ENCODE results near the gene MELK.
A peak's percentile ranks its signal among the peaks of the same experiment; 100 is the strongest.
"Not testable (repeated sequence)": the region's sequence is repeated elsewhere in the genome, so short reads cannot be mapped to it uniquely, and the experiment has no call there.

MELK gene

DNA sequence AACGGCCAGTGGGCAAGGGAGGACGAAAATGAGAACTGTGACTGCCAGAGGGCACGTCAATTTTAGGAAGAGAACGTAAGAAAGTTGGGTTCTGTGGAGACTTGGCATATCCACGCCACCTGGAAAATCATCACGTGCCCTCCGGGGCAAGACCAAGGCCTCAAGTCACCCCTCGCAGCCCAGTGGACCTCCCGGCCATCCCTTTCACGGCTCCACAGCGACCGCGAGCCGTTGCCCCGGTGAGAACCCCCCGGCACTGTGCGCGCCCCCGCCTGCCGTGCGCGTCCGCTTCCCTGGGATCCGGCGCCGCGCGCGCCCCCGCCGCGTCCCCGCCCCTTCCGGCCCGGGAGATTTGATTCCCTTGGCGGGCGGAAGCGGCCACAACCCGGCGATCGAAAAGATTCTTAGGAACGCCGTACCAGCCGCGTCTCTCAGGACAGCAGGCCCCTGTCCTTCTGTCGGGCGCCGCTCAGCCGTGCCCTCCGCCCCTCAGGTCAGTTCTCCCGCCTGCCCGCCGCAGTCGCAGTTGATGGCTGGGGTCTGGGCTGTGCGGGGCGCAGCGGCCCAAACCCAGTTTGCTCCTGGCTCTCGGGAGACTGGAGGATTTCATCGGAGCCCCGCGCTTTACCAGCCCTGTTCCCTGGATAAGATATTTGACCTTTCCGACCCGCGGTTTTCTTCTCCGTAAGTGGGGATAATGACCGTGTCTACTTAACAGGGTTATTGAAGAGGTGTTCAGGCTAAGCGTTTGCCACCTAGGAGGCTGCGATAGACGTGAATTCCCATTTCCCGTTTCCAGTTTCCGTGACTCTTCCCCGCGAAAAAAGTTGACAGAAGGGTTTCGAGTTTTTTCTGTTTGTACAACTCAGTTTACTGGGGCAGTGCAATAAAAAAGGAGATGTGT lies at the start of gene MELK:
Gene MELK, plus strand, starts transcription at position 381 of the 904 bp plus-strand sequence. CDS start 8,787 bp downstream, outside the sequence.
- peak; percentile 74 for DNase-seq (ENCODE audit: low spot score)

DNA sequence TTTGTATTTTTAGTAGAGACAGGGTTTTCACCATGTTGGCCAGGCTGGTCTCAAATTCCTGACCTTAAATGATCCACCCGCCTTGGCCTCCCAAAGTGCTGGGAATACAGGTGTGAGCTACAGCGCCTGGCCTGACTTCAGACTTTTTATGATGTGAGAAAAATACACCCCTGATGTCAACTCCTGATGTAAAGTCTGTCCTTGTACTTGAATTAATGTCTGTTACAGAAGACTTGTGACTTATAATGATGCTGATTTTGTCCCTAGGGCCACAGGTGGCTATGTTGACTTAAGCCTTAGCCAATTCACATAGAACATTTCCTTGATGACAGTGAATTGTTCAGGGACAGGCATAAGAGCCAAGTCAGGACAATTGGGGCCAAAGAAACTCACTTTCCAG lies 42.5 kb upstream of the MELK start:
- DNase-seq (ENCODE audit: low spot score): no peak

DNA sequence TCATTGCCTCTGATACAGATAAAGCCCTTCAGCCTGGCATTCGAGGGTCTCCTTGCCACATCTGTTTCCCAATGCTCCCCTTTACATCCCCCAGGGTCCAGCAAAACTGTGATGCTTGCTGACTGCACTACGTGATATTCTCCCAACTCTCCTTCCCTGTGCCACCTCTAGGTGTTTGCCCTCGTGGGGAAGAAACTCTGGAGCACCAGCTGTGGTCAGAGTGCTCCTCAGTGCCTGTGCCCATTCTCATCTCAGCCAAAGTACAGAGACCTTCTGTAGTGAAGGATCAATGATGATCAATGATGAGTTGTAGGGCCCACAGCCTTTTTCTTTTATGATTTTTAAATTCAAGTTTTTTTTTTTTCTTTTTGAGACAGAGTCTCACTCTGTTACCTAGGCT lies 40.3 kb upstream of the MELK start:
- no peak for DNase-seq (ENCODE audit: low spot score)

- DNase-seq (ENCODE audit: low spot score): not testable (repeated sequence)
Measured at GRCh38 chr9:36533726-36534125, 39.0 kb upstream of the MELK start.

GRCh38 chr9:36535107-36535506 lies 37.6 kb upstream of the MELK start:
- no peak for DNase-seq (ENCODE audit: low spot score)

DNA sequence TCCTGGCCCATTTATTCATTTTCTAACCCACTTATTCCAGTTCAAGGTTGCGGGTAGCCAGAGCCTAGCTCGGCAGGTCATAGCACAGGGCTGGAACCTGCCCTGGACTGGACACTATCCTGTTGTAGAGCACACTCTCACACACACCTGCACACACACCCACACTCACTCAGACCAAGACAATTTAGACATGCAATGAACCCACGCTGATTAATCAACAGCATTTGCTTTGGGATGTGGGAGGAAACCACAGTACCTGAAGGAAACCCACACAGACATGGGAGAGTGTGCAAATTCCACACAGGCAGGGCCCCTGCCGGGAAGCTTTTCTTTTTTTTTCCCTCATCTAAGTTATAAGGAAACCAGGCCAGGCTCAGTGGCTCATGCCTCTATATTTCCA lies 34.8 kb upstream of the MELK start:
- no peak for DNase-seq (ENCODE audit: low spot score)

DNA sequence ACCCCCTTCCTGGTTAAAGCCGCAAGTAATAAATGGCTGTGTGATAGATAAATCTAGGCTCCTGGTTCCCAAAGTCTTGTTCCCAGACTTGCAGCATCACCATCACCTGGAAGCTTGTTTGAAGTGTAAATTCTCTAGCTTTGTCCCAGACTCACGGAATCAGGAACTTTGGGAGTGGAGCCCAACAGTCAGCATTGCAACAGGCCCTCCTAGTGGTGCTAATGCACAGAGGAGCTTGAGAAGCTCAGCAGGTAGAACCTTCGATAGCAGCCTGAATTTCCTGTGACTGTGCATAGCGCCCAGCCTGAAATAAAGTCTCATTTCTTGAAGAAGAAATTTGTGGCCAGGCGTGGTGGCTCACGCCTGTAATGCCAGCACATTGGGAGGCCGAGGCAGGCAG lies 30.3 kb upstream of the MELK start:
- no peak for DNase-seq (ENCODE audit: low spot score)

GRCh38 chr9:36543916-36544315 lies 28.8 kb upstream of the MELK start:
- peak; percentile 6 for DNase-seq (ENCODE audit: low spot score)

GRCh38 chr9:36547598-36547997 lies 25.1 kb upstream of the MELK start:
- no peak for DNase-seq (ENCODE audit: low spot score)

DNA sequence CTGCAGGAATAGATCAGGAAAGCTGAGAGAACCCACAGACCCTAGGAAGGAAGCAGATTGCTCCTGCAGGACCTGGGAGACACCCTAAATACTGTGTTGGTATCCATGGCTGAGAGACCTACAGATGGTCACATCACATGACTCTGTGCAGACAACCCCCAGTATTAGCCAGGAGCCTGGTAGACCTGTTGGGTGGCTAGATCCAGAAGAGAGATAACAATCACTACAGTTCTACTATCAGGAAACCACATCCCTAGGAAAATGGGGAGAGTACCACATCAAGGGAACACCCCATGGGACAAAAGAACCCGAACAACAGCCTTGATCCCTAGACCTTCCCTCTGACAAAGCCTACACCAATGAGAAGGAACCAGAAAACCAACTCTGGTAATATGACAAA lies 24.2 kb upstream of the MELK start:
- DNase-seq (ENCODE audit: low spot score): no peak

DNA sequence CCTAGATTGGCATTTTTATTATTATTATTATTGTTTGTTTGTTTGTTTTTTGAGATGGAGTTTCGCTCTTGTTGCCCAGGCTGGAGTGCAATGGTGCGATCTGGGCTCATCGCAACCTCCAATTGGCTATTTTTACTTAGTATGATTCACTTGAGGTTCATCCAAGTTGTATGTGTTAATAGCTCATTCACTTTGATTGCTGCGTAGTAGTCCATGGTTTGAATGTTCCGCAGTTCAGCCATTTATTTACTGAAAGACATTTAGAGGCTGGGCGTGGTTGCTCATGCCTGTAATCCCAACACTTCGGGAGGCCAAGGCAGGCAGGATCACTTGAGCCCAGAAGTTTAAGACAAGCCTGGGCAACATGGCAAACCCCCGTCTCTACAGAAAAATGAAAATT lies 22.6 kb upstream of the MELK start:
- no peak for DNase-seq (ENCODE audit: low spot score)

DNA sequence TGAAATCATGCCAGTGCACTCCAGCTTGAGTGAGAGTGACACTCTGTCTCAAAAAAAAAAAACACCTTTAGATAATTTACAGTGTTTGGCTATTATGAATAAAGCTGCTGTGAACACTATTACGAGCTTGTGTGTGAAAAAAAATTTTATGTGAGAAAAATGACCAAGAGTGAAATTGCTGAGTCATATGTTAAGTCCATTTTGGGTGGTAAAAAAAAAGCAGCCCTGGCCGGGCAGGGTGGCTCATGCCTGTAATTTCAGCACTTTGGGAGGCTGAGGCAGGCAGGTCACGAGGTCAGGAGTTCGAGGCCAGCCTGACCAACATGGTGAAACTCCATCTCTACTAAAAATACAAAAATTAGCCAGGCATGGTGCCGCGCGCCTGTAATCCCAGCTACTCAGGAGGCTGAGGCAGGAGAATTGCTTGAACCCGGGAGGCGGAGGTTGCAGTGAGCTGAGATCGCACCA lies 22.0 kb upstream of the MELK start:
- not testable (repeated sequence) for DNase-seq (ENCODE audit: low spot score)

- DNase-seq (ENCODE audit: low spot score): no peak
Measured at GRCh38 chr9:36551129-36551528, 21.6 kb upstream of the MELK start.

- DNase-seq (ENCODE audit: low spot score): no peak
Measured at GRCh38 chr9:36551910-36552309, 20.8 kb upstream of the MELK start.

DNA sequence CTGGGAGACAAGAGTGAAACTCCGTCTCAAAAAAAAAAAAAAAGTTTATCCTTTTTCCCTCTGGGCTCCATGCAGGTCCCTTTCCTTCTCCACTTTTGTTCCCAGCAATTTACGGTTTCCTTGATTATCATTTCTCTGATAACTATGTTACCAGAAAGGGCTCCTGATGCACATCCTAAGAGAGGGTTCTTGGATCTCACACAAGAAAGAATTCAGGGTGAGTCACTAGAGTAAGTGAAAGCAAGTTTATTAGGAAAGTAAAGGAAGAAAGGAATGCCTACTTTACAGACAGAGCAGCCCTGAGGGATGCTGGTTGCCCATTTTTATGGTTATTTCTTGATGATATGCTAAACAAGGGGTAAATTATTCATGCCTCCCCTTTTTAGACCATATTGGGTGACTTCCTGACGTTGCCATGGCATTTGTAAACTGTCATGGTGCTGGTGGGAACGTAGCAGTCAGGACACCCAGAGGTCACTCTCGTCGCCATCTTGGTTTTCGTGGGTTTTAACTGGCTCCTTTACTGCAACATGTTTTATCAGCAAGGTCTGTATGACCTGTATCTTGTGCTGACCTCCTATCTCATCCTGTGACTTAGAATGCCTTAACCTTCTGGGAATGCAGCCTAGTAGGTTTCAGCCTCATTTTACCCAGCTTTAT lies 13.5 kb upstream of the MELK start:
- no peak for DNase-seq (ENCODE audit: low spot score)

DNA sequence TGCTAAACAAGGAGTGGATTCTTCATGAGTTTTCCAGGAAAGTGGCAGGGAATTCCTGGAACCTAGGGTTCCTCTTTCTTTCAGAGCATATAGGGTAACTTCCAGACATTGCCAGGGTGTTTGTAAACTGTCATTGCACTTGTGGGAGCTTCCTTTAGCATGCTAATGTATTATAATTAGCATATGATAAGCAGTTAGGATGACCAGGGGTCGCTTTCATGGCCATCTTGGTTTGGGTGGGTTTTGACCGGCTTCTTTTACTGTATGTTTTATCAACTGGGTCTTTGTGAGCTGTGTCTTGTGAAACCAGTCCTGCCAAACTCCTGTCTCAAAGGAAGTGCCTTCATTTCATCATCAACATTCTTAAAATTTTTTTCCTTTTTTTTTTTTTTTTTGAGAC lies 11.9 kb upstream of the MELK start:
- DNase-seq (ENCODE audit: low spot score): no peak

- not testable (repeated sequence) for DNase-seq (ENCODE audit: low spot score)
Measured at GRCh38 chr9:36562801-36563200, 9.9 kb upstream of the MELK start.

GRCh38 chr9:36566813-36567221 lies 5.9 kb upstream of the MELK start:
- peak; percentile 89 for DNase-seq (ENCODE audit: low spot score)

GRCh38 chr9:36568681-36569080 lies 4.0 kb upstream of the MELK start:
- DNase-seq (ENCODE audit: low spot score): not testable (repeated sequence)

- DNase-seq (ENCODE audit: low spot score): no peak
Measured at GRCh38 chr9:36571333-36571732, 1.4 kb upstream of the MELK start.

DNA sequence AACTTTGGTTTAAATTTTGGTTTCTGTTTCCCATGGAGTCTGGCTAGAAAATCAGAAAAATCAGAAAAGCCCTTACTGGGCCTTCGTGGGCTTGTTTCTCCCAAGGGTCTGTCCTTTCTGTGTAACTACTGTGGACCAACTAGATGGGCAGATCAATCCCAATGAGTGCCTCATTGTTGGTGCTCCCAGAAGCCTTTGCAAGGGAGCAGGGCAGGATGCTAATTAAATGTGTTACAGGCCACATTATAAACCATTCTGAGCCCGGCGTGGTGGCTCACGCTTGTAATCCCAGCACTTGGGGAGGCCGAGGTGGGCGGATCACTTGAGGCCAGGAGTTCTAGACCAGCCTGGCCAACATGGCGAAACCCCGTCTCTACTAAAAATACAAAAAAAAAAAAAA lies 1.4 kb downstream of the MELK start:
- not testable (repeated sequence) for DNase-seq (ENCODE audit: low spot score)

DNA sequence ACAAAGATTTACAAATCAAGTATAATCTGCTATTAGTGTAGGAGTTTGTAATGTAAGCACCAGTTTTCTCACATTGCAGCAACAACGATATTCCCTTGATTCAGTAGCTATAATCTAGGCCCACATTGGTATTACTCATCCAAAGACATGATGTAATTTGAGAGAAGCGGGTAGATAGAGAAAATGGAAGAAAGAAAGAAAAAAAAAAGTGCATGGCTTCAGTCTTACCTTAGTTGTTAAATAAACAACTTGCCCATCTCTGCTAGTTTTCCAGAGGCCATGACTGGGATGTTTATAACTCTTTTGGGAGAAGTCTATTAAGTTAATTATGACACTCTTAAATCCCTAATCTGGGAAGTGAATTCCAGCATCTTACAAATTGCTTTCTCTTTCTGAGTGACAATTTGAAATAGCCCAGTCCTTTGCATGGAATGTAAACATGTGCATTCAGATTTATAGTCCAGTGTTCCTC lies 2.8 kb downstream of the MELK start:
- no peak for DNase-seq (ENCODE audit: low spot score)

GRCh38 chr9:36576866-36577265 lies 4.2 kb downstream of the MELK start:
- DNase-seq (ENCODE audit: low spot score): no peak
